GM18517 (cell line): Measurements from ENCODE around the gene COL24A1.
A peak's percentile ranks its signal among the peaks of the same experiment; 100 is the strongest.
"Not testable (repeated sequence)": the region's sequence is repeated elsewhere in the genome, so short reads cannot be mapped to it uniquely, and the experiment has no call there.

ENCODE experiments used
- ATAC-seq: cut with Tn5 transposase; IDR thresholded peaks from one replicate; pipeline ENCODE4 v1.9.1; 2021; ENCODE audit warnings: mild to moderate bottlenecking, moderate library complexity; ENCODE audit not compliant: unreplicated experiment

Gene COL24A1

GRCh38 chr1:86085741-86086409, 70.7 kb downstream of the COL24A1 start:
- ATAC-seq, result no peak

GRCh38 chr1:86084998-86085397, 71.6 kb downstream of the COL24A1 start:
- ATAC-seq, result no peak

GRCh38 chr1:86082183-86082582, 74.4 kb downstream of the COL24A1 start:
- ATAC-seq, result peak; percentile 51

GRCh38 chr1:86072474-86072873, 84.1 kb downstream of the COL24A1 start:
- ATAC-seq, result not testable (repeated sequence)

GRCh38 chr1:86071870-86072269, 84.7 kb downstream of the COL24A1 start:
- ATAC-seq, result not testable (repeated sequence)

GRCh38 chr1:86069757-86070145, 86.8 kb downstream of the COL24A1 start:
- ATAC-seq, result no peak

GRCh38 chr1:86068841-86069756, 87.5 kb downstream of the COL24A1 start:
- no peak for ATAC-seq

- ATAC-seq, result no peak
Measured at GRCh38 chr1:86068271-86068721, 88.3 kb downstream of the COL24A1 start.

GRCh38 chr1:86067626-86068025, 88.9 kb downstream of the COL24A1 start:
- ATAC-seq, result no peak

- ATAC-seq, result no peak
Measured at GRCh38 chr1:86064899-86065298, 91.7 kb downstream of the COL24A1 start.

GRCh38 chr1:86063721-86064120, 92.9 kb downstream of the COL24A1 start:
- no peak for ATAC-seq

- ATAC-seq, result no peak
Measured at GRCh38 chr1:86062453-86062852, 94.1 kb downstream of the COL24A1 start.

GRCh38 chr1:86061551-86061990, 95.0 kb downstream of the COL24A1 start:
- no peak for ATAC-seq

- ATAC-seq, result no peak
Measured at GRCh38 chr1:86054396-86054795, 102.2 kb downstream of the COL24A1 start.

- peak; percentile 67 for ATAC-seq
Measured at GRCh38 chr1:86052948-86053698, 103.4 kb downstream of the COL24A1 start.

- no peak for ATAC-seq
Measured at GRCh38 chr1:86035101-86035500, 121.5 kb downstream of the COL24A1 start.

GRCh38 chr1:86030180-86030579, 126.4 kb downstream of the COL24A1 start:
- ATAC-seq, result no peak

- ATAC-seq, result no peak
Measured at GRCh38 chr1:86018283-86018923, 138.2 kb downstream of the COL24A1 start.

- peak; percentile 85 for ATAC-seq
Measured at GRCh38 chr1:86016076-86016759, 140.4 kb downstream of the COL24A1 start.

GRCh38 chr1:86015375-86015774, 141.2 kb downstream of the COL24A1 start:
- no peak for ATAC-seq
